Right renal pelvis (tissue), 4 donors: ENCODE results near the gene ANO8. TPM values are rescaled to one million over a fixed set of nuclear protein-coding genes. Genes with fewer than 3 reads are reported as not detected.
"Not testable (repeated sequence)": the region's sequence is repeated elsewhere in the genome, so short reads cannot be mapped to it uniquely, and the experiment has no call there.

ENCODE experiments used
- DNase-seq, 4 donors: peaks; one replicate each; pipeline ENCODE4 v3.0.0-alpha.2; 2013; ENCODE audit warnings: low read depth in 4 of 4, low spot score in 3 of 4, missing footprints in 1 of 4
- polyA plus RNA-seq, 4 donors: library from polyadenylated mRNA; unstranded; fragments of 120-200 nt; gene quantifications; one replicate each; pipeline ENCODE4 v1.2.1, GENCODE V29; 2013; ENCODE audit not compliant: insufficient read length in 4 of 4

The ANO8 gene
- polyA plus RNA-seq = 10 to 100 TPM in 3 of 4 donors, 1 to 10 TPM in 1; 9.2 to 14.1 (median 10.3) TPM

- peak; percentile 92 to 99 (median 92) for DNase-seq
Measured at GRCh38 chr19:17334414-17335409, at the start of gene ANO8. Gene ANO8, minus strand, starts transcription at chr19:17334855. Its CDS starts 185 bp downstream, at chr19:17334670.

- DNase-seq = no peak
Measured at GRCh38 chr19:17380426-17381138, 45.9 kb upstream of the ANO8 start.

- no peak for DNase-seq
Measured at GRCh38 chr19:17379221-17379631, 44.6 kb upstream of the ANO8 start.

- DNase-seq = no peak
Measured at GRCh38 chr19:17378271-17378670, 43.6 kb upstream of the ANO8 start.

- DNase-seq = no peak
Measured at GRCh38 chr19:17376935-17377600, 42.4 kb upstream of the ANO8 start, which contains the start of gene PLVAP. Gene PLVAP, minus strand, starts transcription at chr19:17377342. Its CDS starts 54 bp downstream, at chr19:17377288.

GRCh38 chr19:17370026-17370587, 35.5 kb upstream of the ANO8 start:
- DNase-seq = no peak

- DNase-seq = no peak
Measured at GRCh38 chr19:17365361-17365760, 30.7 kb upstream of the ANO8 start.

GRCh38 chr19:17363852-17364605, 29.4 kb upstream of the ANO8 start:
- DNase-seq = not testable (repeated sequence)

- DNase-seq = no peak
Measured at GRCh38 chr19:17359905-17360800, 25.5 kb upstream of the ANO8 start.

GRCh38 chr19:17358395-17358794, 23.7 kb upstream of the ANO8 start:
- no peak for DNase-seq

GRCh38 chr19:17357724-17358123, 23.1 kb upstream of the ANO8 start:
- DNase-seq = no peak

- no peak for DNase-seq
Measured at GRCh38 chr19:17357078-17357666, 22.5 kb upstream of the ANO8 start.

- DNase-seq = no peak
Measured at GRCh38 chr19:17353386-17353785, 18.7 kb upstream of the ANO8 start.

GRCh38 chr19:17352608-17353280, 18.1 kb upstream of the ANO8 start:
- DNase-seq = no peak

GRCh38 chr19:17351815-17352435, 17.3 kb upstream of the ANO8 start:
- DNase-seq = no peak

- DNase-seq = peak in 1 of 4 donors; percentile 45
Measured at GRCh38 chr19:17348700-17349099, 14.0 kb upstream of the ANO8 start.

GRCh38 chr19:17347877-17348276, 13.2 kb upstream of the ANO8 start:
- DNase-seq = no peak
